Measurements from ENCODE around the gene CPT1C.

Gene CPT1C

GRCh38 chr19:49655570-49656455 lies 35.1 kb upstream of the CPT1C start:
- no peak for DNase-seq (ENCODE audit: insufficient read length, low spot score)
- no peak for FAIRE-seq
- TF ChIP-seq CTCF (IDR thresholded peaks at IDR 0.05; ENCODE audit: insufficient read depth, missing control alignments) = no peak

GRCh38 chr19:49656456-49657109 lies 34.3 kb upstream of the CPT1C start:
- DNase-seq (ENCODE audit: insufficient read length, low spot score) (no peak), FAIRE-seq (no peak)
- TF ChIP-seq CTCF (IDR thresholded peaks at IDR 0.05; ENCODE audit: insufficient read depth, missing control alignments) = no peak

- FAIRE-seq = no peak
- no peak for DNase-seq (ENCODE audit: insufficient read length, low spot score)
- no peak for TF ChIP-seq CTCF (IDR thresholded peaks at IDR 0.05; ENCODE audit: insufficient read depth, missing control alignments)
Observed at GRCh38 chr19:49657493-49658138, 33.3 kb upstream of the CPT1C start.

- DNase-seq (ENCODE audit: insufficient read length, low spot score) = no peak
- TF ChIP-seq CTCF (IDR thresholded peaks at IDR 0.05; ENCODE audit: insufficient read depth, missing control alignments) = no peak
- no peak for FAIRE-seq
Observed at GRCh38 chr19:49658139-49658517, 32.8 kb upstream of the CPT1C start.

GRCh38 chr19:49658566-49659442 lies 32.1 kb upstream of the CPT1C start:
- DNase-seq (ENCODE audit: insufficient read length, low spot score) (no peak), FAIRE-seq (no peak)
- no peak for TF ChIP-seq CTCF (IDR thresholded peaks at IDR 0.05; ENCODE audit: insufficient read depth, missing control alignments)

GRCh38 chr19:49660338-49660961 lies 30.5 kb upstream of the CPT1C start:
- no peak for TF ChIP-seq CTCF (IDR thresholded peaks at IDR 0.05; ENCODE audit: insufficient read depth, missing control alignments)
- FAIRE-seq = no peak
- DNase-seq (ENCODE audit: insufficient read length, low spot score) = no peak
